ENCODE data around the gene EIF4E1B.

EIF4E1B gene

GRCh38 chr5:176673651-176674583, 43.4 kb downstream of the EIF4E1B start:
- no peak overlapping the region for H3K4me2 ChIP-seq (ENCODE audit: low read length)
- TF ChIP-seq CTCF (IDR thresholded peaks at IDR 0.05) = no peak
- H3K27me3 ChIP-seq (ENCODE audit: control insufficient read depth, insufficient read depth, low read length) = no peaks in the 10 kb centered on the region
- H3K4me1 ChIP-seq = no peaks in the 10 kb centered on the region
- no peaks in the 10 kb centered on the region for H3K9me3 ChIP-seq (ENCODE audit: control insufficient read depth, low read length)
- H3K27ac ChIP-seq = no peak overlapping the region
- H3K36me3 ChIP-seq (ENCODE audit: control insufficient read depth, insufficient read depth, low read length) = no peaks in the 10 kb centered on the region
- no peaks in the 10 kb centered on the region for H3K79me2 ChIP-seq
- H3K9ac ChIP-seq = no peak overlapping the region
- H3K4me3 ChIP-seq (ENCODE audit: low read depth, low read length) = no peak overlapping the region
- no peak overlapping the region for H2AFZ ChIP-seq

GRCh38 chr5:176674799-176675198, 44.3 kb downstream of the EIF4E1B start:
- Histone ChIP-seq H3K27me3 (ENCODE audit: control insufficient read depth, insufficient read depth, low read length) (no peaks in the 10 kb centered on the region), H3K4me1 (no peaks in the 10 kb centered on the region), H3K9ac (no peak overlapping the region)

GRCh38 chr5:176675676-176676360, 45.3 kb downstream of the EIF4E1B start:
- Histone ChIP-seq H3K9me3 (ENCODE audit: control insufficient read depth, low read length) (no peaks in the 10 kb centered on the region), H3K36me3 (ENCODE audit: control insufficient read depth, insufficient read depth, low read length) (no peaks in the 10 kb centered on the region), H3K79me2 (no peaks in the 10 kb centered on the region), H3K4me3 (ENCODE audit: low read depth, low read length) (no peak overlapping the region), H3K4me1 (no peaks in the 10 kb centered on the region), H3K4me2 (ENCODE audit: low read length) (no peak overlapping the region), H3K27ac (no peak overlapping the region), H2AFZ (no peak overlapping the region), H3K9ac (no peak overlapping the region), H3K27me3 (ENCODE audit: control insufficient read depth, insufficient read depth, low read length) (no peaks in the 10 kb centered on the region)
- TF ChIP-seq CTCF (IDR thresholded peaks at IDR 0.05) = peak; percentile 17

More at GRCh38 chr5:176674799-176675198, 44.3 kb downstream of the EIF4E1B start:
- Histone ChIP-seq H3K36me3 (ENCODE audit: control insufficient read depth, insufficient read depth, low read length) (no peaks in the 10 kb centered on the region), H3K27ac (no peak overlapping the region), H3K4me2 (ENCODE audit: low read length) (no peak overlapping the region), H3K4me3 (ENCODE audit: low read depth, low read length) (no peak overlapping the region), H3K79me2 (no peaks in the 10 kb centered on the region), H2AFZ (no peak overlapping the region), H3K9me3 (ENCODE audit: control insufficient read depth, low read length) (no peaks in the 10 kb centered on the region)
- no peak for TF ChIP-seq CTCF (IDR thresholded peaks at IDR 0.05)

GRCh38 chr5:176676361-176676824, 45.9 kb downstream of the EIF4E1B start:
- no peak overlapping the region for H2AFZ ChIP-seq
- H3K79me2 ChIP-seq = no peaks in the 10 kb centered on the region
- no peak overlapping the region for H3K4me2 ChIP-seq (ENCODE audit: low read length)
- TF ChIP-seq CTCF (IDR thresholded peaks at IDR 0.05) = no peak
- no peak overlapping the region for H3K27ac ChIP-seq
- no peaks in the 10 kb centered on the region for H3K27me3 ChIP-seq (ENCODE audit: control insufficient read depth, insufficient read depth, low read length)
- H3K9ac ChIP-seq = no peak overlapping the region
- no peaks in the 10 kb centered on the region for H3K4me1 ChIP-seq
- no peaks in the 10 kb centered on the region for H3K36me3 ChIP-seq (ENCODE audit: control insufficient read depth, insufficient read depth, low read length)
- H3K9me3 ChIP-seq (ENCODE audit: control insufficient read depth, low read length) = no peaks in the 10 kb centered on the region
- no peak overlapping the region for H3K4me3 ChIP-seq (ENCODE audit: low read depth, low read length)

Data from parathyroid adenoma (tissue), 2 donors.